ENCODE results near the gene IFNA5. TPM values are rescaled to one million over a fixed set of nuclear protein-coding genes. Genes with fewer than 3 reads are reported as not detected.

Gene IFNA5
- total RNA-seq, 1 donor from 2014 or later: not detected

GRCh38 chr9:21294364-21294774 is 10.7 kb downstream of the IFNA5 start:
- no peak for DNase-seq (ENCODE audit: low spot score)

- DNase-seq (ENCODE audit: low spot score): no peak
Observed at GRCh38 chr9:21289848-21290247, 15.3 kb downstream of the IFNA5 start.

GRCh38 chr9:21287280-21287679 is 17.8 kb downstream of the IFNA5 start:
- no peak for DNase-seq (ENCODE audit: low spot score)

GRCh38 chr9:21286659-21287058 is 18.5 kb downstream of the IFNA5 start:
- no peak for DNase-seq (ENCODE audit: low spot score)

GRCh38 chr9:21286099-21286498 is 19.0 kb downstream of the IFNA5 start:
- DNase-seq (ENCODE audit: low spot score): no peak

- DNase-seq (ENCODE audit: low spot score): no peak
Observed at GRCh38 chr9:21281275-21281674, 23.8 kb downstream of the IFNA5 start.

- no peak for DNase-seq (ENCODE audit: low spot score)
Observed at GRCh38 chr9:21268347-21268657, 36.8 kb downstream of the IFNA5 start.

GRCh38 chr9:21267485-21268346 is 37.4 kb downstream of the IFNA5 start:
- DNase-seq (ENCODE audit: low spot score): no peak

GRCh38 chr9:21266733-21267484 is 38.2 kb downstream of the IFNA5 start:
- no peak for DNase-seq (ENCODE audit: low spot score)

GRCh38 chr9:21265421-21266189 is 39.5 kb downstream of the IFNA5 start:
- DNase-seq (ENCODE audit: low spot score): no peak

GRCh38 chr9:21255538-21256212 is 49.4 kb downstream of the IFNA5 start:
- no peak for DNase-seq (ENCODE audit: low spot score)

Other genes with a start within 250 kb of the IFNA5 start
- gene IFNB1, start 227.4 kb downstream of the IFNA5 start, total RNA-seq: not detected
- not detected for gene IFNW1, start 163.5 kb downstream of the IFNA5 start, total RNA-seq
- not detected for gene IFNA21, start 138.7 kb downstream of the IFNA5 start, total RNA-seq
- not detected for gene IFNA4, start 117.7 kb downstream of the IFNA5 start, total RNA-seq
- not detected for gene IFNA7, start 103.1 kb downstream of the IFNA5 start, total RNA-seq
- not detected for gene IFNA10, start 98.2 kb downstream of the IFNA5 start, total RNA-seq
- gene IFNA16, start 88.0 kb downstream of the IFNA5 start, total RNA-seq: not detected
- not detected for gene IFNA17, start 77.1 kb downstream of the IFNA5 start, total RNA-seq
- not detected for gene IFNA14, start 65.3 kb downstream of the IFNA5 start, total RNA-seq
- 17.8 TPM for gene KLHL9, start 30.1 kb upstream of the IFNA5 start, total RNA-seq
- gene IFNA6, start 45.6 kb upstream of the IFNA5 start, total RNA-seq: not detected
- gene IFNA13, start 62.7 kb upstream of the IFNA5 start, total RNA-seq: not detected
- gene IFNA2, start 80.1 kb upstream of the IFNA5 start, total RNA-seq: not detected
- not detected for gene IFNA8, start 103.8 kb upstream of the IFNA5 start, total RNA-seq
- gene IFNA1, start 135.1 kb upstream of the IFNA5 start, total RNA-seq: not detected
- gene IFNE, start 177.0 kb upstream of the IFNA5 start, total RNA-seq: not detected